ENCODE data around the gene OR2V1.
"Not testable (repeated sequence)": the region's sequence is repeated elsewhere in the genome, so short reads cannot be mapped to it uniquely, and the experiment has no call there.

Gene OR2V1

DNA sequence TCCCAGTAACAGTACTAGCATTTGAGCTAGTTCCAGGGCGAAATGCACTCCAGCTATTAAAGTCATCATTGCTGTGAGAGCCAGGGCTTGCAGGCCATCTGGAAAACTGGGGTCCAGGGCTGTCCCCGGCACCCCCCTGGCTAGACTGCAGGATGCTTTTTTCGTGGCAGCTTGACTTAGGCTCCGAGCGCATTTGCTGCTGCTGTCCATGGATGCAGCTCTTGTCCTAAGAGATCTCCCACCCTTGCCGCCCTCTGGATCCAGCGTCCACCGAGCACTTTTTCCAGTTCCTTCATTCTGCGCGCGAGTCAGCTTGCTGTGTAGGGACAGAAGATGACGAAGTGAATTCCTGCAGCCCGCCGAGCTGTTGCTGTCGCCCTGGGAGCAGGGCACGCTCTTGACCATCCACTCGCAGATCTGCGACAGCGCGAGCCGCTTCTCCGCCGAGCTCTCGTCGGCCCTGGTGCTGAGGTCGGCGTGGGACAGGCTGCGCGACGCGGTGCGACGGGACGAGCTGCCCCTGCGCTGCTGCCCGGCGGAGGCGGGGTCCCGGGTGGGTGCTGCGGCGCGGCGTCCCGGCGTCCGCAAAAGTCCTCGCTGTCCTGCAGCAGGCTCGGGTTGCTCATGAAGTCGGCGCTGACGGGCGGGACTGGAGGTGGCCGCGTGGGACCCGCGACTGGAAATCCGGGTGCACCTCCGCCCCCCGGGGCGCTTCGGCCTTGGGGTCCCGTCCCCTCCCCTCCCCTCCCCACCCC lies 30.7 kb downstream of the OR2V1 start:
- no peak for DNase-seq

- no peak for DNase-seq
Observed at GRCh38 chr5:181099602-181100086, 31.3 kb downstream of the OR2V1 start.

GRCh38 chr5:181098762-181099601 lies 32.0 kb downstream of the OR2V1 start:
- DNase-seq, result no peak

DNA sequence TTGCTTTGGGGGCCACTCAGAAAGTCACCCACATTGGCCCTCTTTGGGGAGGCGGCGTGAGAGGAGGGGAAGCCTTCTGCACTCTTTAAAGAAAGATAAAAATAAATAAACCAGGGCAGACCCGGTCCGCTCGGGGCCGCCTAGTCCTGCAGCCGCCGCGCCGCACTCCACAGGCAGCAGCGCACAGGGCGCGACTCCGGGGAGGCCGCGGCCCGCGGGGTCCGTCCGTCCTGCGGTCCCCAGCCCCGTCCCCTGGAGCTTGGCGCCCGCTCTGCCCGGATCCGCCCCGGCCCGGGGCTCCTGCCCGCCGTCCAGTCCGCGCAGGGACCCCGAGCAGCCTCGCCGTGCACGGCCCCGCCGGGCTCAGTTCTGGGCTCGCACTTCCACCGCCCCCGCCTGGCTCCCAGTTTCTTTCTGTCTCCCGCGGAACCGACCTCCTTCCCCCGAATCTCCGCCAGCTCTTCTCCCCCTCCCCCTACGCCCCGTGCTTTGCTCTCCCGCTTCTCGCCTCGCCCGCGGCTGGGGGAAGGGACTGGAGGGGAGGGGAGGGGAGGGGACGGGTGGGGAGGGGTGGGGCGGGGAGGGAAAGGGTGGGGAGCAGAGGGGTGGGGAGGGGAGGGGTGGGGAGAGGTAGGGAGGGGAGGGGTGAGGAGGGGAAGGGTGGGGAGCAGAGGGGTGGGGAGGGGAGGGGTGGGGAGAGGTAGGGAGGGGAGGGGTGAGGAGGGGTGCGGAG lies 33.0 kb downstream of the OR2V1 start:
- not testable (repeated sequence) for DNase-seq

DNA sequence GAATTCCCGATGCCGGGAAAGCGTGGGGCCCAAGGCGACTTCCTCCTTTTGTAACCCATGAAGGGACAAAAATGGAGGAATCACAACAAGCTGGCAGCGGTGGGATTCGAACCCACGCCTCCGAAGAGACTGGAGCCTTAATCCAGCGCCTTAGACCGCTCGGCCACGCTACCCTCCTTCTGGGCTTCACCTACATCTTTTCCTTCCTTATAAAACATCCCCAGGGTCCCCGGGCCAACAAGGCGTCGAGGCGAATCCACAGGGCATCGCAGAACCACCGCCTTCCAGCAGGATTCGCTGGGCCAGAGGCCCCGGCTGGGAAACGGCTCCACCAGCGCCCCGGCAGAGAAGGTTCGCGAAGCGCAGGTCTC lies 33.6 kb downstream of the OR2V1 start:
- DNase-seq, result not testable (repeated sequence)

GRCh38 chr5:181096721-181097382 lies 34.1 kb downstream of the OR2V1 start:
- DNase-seq, result not testable (repeated sequence)

- DNase-seq, result not testable (repeated sequence)
Observed at GRCh38 chr5:181095162-181095561, 35.8 kb downstream of the OR2V1 start.

DNA sequence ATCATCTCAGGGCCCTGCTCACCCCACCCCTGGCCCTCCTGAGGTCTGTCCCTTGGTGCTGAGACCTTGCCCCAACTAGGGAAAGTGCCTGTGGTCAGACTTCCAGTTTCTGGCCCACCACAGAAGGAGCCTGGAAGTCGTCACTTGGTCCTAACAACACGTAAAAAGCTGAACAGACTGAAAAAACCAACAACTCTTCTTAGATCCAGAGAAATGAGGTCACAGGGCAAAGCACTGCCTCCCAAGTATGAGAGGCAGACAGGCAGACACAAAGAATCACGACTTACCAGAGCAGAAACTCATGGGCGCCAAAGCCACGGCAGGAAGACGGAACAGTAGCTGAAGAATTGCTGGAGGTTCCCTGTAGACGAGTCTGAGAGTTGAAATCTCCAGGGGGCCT lies 38.5 kb downstream of the OR2V1 start:
- DNase-seq, result no peak

DNA sequence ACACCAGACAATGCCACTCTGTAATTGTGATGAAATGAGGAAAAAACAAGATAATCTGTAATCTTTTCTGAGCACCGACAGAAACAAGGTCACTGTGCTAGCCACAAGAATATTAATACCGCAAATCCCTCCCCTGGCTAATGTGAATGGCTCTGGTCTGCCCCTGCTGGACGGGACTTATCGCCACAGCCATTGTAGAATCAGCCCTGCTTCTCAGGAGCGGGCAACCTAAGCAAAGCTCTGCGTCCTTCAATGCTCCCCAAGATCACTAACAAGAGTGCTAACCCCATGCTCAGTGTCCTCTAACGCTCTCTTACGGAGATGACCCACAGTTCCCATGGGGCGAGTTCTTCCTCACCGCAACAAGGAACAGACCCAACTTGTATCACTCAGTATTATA lies 42.7 kb downstream of the OR2V1 start:
- no peak for DNase-seq

- DNase-seq, result no peak
Observed at GRCh38 chr5:181087309-181087708, 43.7 kb downstream of the OR2V1 start.

DNA sequence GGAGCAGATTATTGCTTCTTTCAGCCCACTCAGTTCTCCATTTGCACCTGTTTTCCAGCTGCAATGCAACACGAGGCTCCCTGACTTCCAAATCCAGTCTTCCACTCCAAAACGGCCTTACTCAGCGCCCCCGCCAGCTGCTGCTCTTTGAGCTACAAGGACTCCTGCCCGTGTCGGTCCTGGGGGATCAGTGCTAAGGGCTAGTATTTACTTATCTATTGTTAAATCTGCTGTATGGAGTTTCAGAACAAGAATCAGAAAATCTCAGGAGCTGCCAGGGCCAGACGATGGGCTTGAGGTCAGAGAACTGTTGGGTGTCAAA lies 44.1 kb downstream of the OR2V1 start:
- DNase-seq, result no peak

GRCh38 chr5:181086026-181086883 lies 44.7 kb downstream of the OR2V1 start:
- no peak for DNase-seq

DNA sequence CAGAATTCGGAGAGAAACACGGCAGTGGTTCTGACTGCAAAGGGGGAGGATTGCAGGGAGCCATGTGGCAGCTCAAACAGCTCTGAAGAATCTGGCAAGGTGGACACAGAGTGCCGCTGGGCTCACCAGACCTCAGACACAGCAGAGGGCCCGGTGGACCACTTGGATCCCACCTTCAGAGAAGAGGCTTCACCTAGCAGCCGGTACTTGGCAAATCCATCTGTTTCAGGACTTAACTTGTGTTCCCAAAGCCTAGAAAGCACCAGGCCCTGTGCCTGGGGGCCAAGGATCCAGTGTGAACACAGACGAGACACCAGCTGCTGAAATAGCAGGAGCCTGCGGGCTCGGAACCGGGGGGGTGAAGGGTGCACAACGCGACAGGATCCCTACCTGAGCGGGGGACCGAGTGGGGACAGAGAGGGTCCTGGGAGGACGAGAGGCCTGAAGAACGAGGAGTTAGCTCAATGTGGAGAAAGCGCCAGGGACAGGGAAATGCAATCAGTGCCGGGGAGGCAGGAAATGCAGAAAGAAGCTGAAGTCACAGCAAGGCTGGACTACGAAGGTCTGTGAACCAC lies 46.3 kb downstream of the OR2V1 start:
- DNase-seq, result no peak

GRCh38 chr5:181081989-181082388 lies 49.0 kb downstream of the OR2V1 start:
- DNase-seq, result no peak

- DNase-seq, result no peak
Observed at GRCh38 chr5:181076920-181077319, 54.0 kb downstream of the OR2V1 start.

Measured in fibroblast of skin of right quadriceps (primary cell).